Aorta (tissue), 5 donors: Measurements from ENCODE around the gene ZBTB7C. TPM values are rescaled to one million over a fixed set of nuclear protein-coding genes. Genes with fewer than 3 reads are reported as not detected.

Source experiments
- ATAC-seq: fragments of 200-7000 bp; cut with Tn5 transposase; one replicate; pipeline ENCODE4 v1.9.1; 2022; ENCODE audit warnings: moderate library complexity; ENCODE audit not compliant: low FRiP score
- DNase-seq, 2 donors: peaks; one replicate each; pipeline ENCODE4 v3.0.0-alpha.2; 2020
- H3K27ac ChIP-seq, 2 donors: one replicate each; pipeline ENCODE4 v1.5.1; 2013; ENCODE audit warnings: low read length in 2 of 2, mild to moderate bottlenecking in 2 of 2, moderate library complexity in 2 of 2, control low read depth in 1 of 2, inconsistent platforms in 1 of 2, low read depth in 1 of 2
- H3K27me3 ChIP-seq, 2 donors: one replicate each; pipeline ENCODE4 v1.6.1; 2013; ENCODE audit warnings: control low read depth in 1 of 2, low read length in 1 of 2, mild to moderate bottlenecking in 1 of 2, moderate library complexity in 1 of 2; ENCODE audit not compliant: insufficient read depth in 2 of 2, control insufficient read depth in 1 of 2
- H3K36me3 ChIP-seq, 2 donors: one replicate each; pipeline ENCODE4 v1.6.1; 2013; ENCODE audit warnings: control low read depth in 1 of 2, low read length in 1 of 2, mild to moderate bottlenecking in 1 of 2; ENCODE audit not compliant: insufficient read depth in 2 of 2, control insufficient read depth in 1 of 2
- H3K4me1 ChIP-seq, 2 donors: one replicate each; pipeline ENCODE4 v1.6.1; 2013; ENCODE audit warnings: low read length in 2 of 2, control low read depth in 1 of 2, mild to moderate bottlenecking in 1 of 2, moderate library complexity in 1 of 2; ENCODE audit not compliant: insufficient read depth in 2 of 2, control insufficient read depth in 1 of 2
- H3K4me3 ChIP-seq, 2 donors: one replicate each; pipeline ENCODE4 v1.5.1; 2013; ENCODE audit warnings: low read length in 2 of 2, control low read depth in 1 of 2, mild to moderate bottlenecking in 1 of 2
- H3K9me3 ChIP-seq: one replicate; pipeline ENCODE4 v1.6.1; 2013; ENCODE audit warnings: mild to moderate bottlenecking, low read length; ENCODE audit not compliant: control insufficient read depth
- WGBS, 2 donors: extraction: QIAGEN DNeasy Blood & Tissue Kit; methylation state at CpG; one replicate each; pipeline ENCODE4 v1.1.7; 2013; 5-methylcytosine and 5-hydroxymethylcytosine counted together
- intact Hi-C, 2 donors: fragments of 100-400 bp; cut with DNase I; formaldehyde crosslinking; loops; one replicate each; pipeline versions ENCODE4 v1.14.2 to v1.15.0; 2022
- polyA plus RNA-seq, 2 donors: library from polyadenylated mRNA; stranded (reverse); fragments of 200-250 nt; gene quantifications; one replicate each; pipeline ENCODE4 v1.2.3, GENCODE V29; 2013
- total RNA-seq, 2 donors: library from RNA; stranded (reverse); fragmentation: NEBNext Ultra II Directional; extraction: Animal tissue kit (Norgen Biotek cat#: 25700); gene quantifications; one replicate each; pipeline ENCODE4 v1.2.1, GENCODE V29; 2021
- donor health status: healthy with polysubstance abuse.
- donor health status: Bipolar disorder and iron deficiency.
- donor health status: DM: no; HTN: no; CAD: no.
- donor health status: DM: no; HTN: no; CAD: no.
- donor health status: DM: yes; HTN: yes; CAD: no.

ZBTB7C gene
- total and polyA plus RNA-seq, 4 donors: 0.69 to 22.4 (median 10.0) TPM

DNA sequence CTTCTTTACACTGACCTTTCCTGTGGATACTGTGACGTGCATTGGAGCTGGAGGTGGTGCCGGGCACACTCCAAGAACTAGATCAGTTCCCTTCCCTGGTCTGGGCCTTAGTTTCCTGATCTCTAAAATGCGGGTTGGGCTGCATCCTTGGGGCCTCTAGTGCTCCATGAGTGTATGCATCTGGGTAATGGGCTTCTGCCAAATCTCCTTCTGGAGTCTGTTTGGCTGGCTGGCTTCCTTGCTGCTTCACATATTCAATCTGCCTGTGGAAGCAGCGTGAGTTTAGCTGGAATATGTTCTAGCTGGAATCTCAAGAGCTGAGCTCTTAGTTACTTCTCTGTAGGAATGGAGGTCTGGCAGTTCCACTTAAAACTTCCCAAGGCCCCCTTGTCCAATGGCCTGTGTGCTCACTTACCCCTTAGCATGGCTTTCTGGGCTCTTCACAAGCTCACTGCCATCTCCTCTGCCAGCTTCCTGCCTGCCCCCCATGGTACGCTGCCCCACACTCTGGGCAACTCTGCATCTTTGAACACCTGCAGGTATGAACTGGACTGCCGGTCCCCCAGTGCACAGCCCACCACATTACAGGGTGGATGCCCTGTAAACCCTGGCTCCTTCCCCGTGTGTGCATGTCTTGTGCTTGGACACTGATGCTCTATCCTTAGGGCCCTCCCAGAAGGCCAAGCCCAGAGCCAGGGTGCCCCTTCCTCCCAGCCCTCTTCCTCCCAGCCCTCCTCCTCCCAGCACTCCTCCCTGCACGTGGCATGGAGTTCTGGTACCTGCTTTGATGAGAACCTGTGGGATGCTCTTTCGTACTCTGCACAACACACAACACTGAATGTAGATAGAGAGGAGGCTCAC is 375.2 kb downstream of the ZBTB7C start:
- DNase-seq: peak in 1 of 2 donors; percentile 55
- intact Hi-C loops: loop anchor here (5.0 to 10.0 kb wide), 7 partner anchors 128 to 631 kb away; no protein-coding TSS in a partner anchor
- Histone ChIP-seq H3K4me3 (no peak overlapping the region), H3K27ac (no peak overlapping the region), H3K27me3 (no peaks in the 10 kb centered on the region), H3K4me1 (no peaks in the 10 kb centered on the region), H3K9me3 (no peaks in the 10 kb centered on the region), H3K36me3 (no peaks in the 10 kb centered on the region)
- WGBS, 2 donors: 65 to 69% methylated on average over 9 of the region's 9 CpGs
- no peak for ATAC-seq

GRCh38 chr18:48032876-48033789 is 376.1 kb downstream of the ZBTB7C start:
- Histone ChIP-seq H3K36me3 (no peaks in the 10 kb centered on the region), H3K4me1 (no peaks in the 10 kb centered on the region), H3K27ac (no peak overlapping the region), H3K4me3 (no peak overlapping the region), H3K27me3 (no peaks in the 10 kb centered on the region), H3K9me3 (no peaks in the 10 kb centered on the region)
- 94 to 95% methylated on average over 3 of the region's 3 CpGs for WGBS, 2 donors
- DNase-seq (peak in 1 of 2 donors; percentile 55), ATAC-seq (no peak)
- intact Hi-C loops: loop anchor here (5.0 to 10.0 kb wide), 7 partner anchors 129 to 632 kb away; no protein-coding TSS in a partner anchor

DNA sequence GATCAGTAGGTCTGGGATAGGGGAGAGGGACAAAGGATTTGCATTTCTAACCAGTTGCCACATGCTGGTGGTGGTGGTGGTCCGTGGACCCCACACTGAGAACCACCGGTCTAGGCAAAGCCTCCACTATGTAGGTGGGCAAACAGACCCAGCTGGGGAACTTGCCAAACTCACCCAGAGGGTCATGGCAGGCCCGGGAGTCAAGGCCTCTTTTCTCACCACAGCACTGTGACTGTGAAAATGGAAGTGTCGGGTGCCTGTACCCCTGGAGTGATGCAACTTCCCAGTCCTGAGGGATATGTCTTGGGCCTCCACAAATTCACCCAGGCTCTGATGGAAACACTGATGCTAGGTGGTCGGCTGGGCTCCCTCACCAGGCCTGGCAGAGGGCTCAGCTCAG is 377.5 kb downstream of the ZBTB7C start:
- intact Hi-C loops: loop anchor here (1.0 to 10.0 kb wide), 8 partner anchors 131 to 633 kb away; no protein-coding TSS in a partner anchor
- no peaks in the 10 kb centered on the region for H3K9me3 ChIP-seq
- WGBS, 2 donors: 76 to 83% methylated on average over 5 of the region's 5 CpGs
- no peak overlapping the region for H3K27ac ChIP-seq
- no peak overlapping the region for H3K4me3 ChIP-seq
- DNase-seq (peak in 1 of 2 donors; percentile 63), ATAC-seq (no peak)
- H3K4me1 ChIP-seq: no peaks in the 10 kb centered on the region
- no peaks in the 10 kb centered on the region for H3K36me3 ChIP-seq
- H3K27me3 ChIP-seq: no peaks in the 10 kb centered on the region

DNA sequence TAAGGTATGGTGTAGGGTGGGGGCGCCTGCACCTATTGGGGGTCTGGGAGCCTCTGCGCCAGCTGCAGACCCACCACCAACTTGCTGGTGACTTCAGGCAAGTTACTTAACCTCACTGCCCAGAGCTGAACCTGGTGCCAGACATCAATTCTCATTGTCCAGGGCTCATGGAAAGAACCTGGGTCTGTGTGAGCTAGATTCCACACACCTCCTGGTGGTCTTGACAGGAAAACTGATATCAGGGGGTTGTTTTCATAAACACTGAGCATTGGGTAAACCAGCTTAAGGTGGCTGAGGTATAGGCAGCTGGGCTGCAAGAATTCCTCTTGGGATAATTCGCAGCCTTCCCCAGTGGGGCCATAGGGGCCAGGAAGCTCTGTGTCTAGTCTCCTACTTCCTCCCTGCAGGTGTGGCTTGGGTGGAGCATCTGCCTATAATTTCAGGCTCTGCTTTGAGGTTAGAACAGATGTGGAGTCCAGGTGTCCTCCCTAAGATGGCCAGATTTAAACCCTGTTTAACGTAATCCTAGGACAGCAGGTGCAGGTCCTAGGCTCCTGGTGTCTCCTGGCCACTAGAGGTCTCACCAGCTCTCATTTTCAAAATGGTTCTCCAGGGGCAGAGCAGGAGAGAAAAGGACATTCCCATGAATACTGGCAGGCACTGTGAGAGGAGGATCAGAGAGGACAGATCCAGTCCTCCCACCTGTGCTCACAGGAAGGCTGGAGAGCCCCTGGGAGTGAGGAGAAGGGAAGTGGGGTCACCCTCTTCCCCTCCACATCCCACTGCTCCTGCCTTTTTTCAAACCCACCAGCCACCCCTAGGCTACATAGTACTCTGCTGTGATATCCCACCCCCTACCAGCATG is 378.3 kb downstream of the ZBTB7C start:
- no peaks in the 10 kb centered on the region for H3K9me3 ChIP-seq
- H3K27me3 ChIP-seq: no peaks in the 10 kb centered on the region
- H3K4me3 ChIP-seq: no peak overlapping the region
- ATAC-seq: peak; percentile 58
- WGBS, 2 donors: 75 to 76% methylated on average over 4 of the region's 4 CpGs
- peak in 1 of 2 donors; percentile 55 for DNase-seq
- no peak overlapping the region for H3K27ac ChIP-seq
- H3K36me3 ChIP-seq: no peaks in the 10 kb centered on the region
- intact Hi-C loops: loop anchor here (1.0 to 10.0 kb wide), 8 partner anchors 131 to 634 kb away; no protein-coding TSS in a partner anchor
- no peaks in the 10 kb centered on the region for H3K4me1 ChIP-seq

GRCh38 chr18:48029296-48029986 is 379.7 kb downstream of the ZBTB7C start:
- H3K36me3 ChIP-seq: no peaks in the 10 kb centered on the region
- H3K4me3 ChIP-seq: no peak overlapping the region
- no peaks in the 10 kb centered on the region for H3K27me3 ChIP-seq
- no peaks in the 10 kb centered on the region for H3K4me1 ChIP-seq
- H3K9me3 ChIP-seq: no peaks in the 10 kb centered on the region
- DNase-seq: peak in 1 of 2 donors; percentile 62
- no peak for ATAC-seq
- intact Hi-C loops: no loop called here
- WGBS, 2 donors: 96 to 97% methylated on average over 62 of the region's 62 CpGs
- no peak overlapping the region for H3K27ac ChIP-seq

DNA sequence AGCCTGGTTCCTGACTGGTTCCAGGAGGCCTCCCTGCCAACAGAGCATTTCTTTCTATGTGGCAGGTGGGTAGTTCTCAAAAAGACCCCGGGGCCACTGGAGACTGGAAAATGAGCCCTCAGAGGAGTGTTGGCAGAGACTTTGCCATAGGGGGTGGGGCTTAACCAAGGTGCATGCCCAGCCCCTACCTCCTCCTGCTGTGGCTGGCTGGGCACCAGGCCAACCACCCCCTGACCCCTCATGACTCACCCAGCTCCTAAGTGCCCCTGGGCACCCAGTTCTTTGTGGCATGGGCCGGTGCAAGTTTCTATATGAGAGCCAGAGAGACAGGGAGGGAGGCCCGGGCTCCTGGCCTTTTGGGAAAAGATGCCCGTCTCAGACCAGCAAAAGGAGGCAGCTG is 380.5 kb downstream of the ZBTB7C start:
- Histone ChIP-seq H3K9me3 (no peaks in the 10 kb centered on the region), H3K4me1 (no peaks in the 10 kb centered on the region), H3K36me3 (no peaks in the 10 kb centered on the region), H3K27me3 (no peaks in the 10 kb centered on the region), H3K4me3 (no peak overlapping the region), H3K27ac (no peak overlapping the region)
- intact Hi-C loops: no loop called here
- ATAC-seq (no peak), DNase-seq (peak in 1 of 2 donors; percentile 60)
- WGBS, 2 donors: 85 to 88% methylated on average over 4 of the region's 4 CpGs

GRCh38 chr18:48028081-48028480 is 381.1 kb downstream of the ZBTB7C start:
- intact Hi-C loops: no loop called here
- ATAC-seq: no peak
- WGBS, 2 donors: 81 to 84% methylated on average over 6 of the region's 6 CpGs
- Histone ChIP-seq H3K4me3 (no peak overlapping the region), H3K36me3 (no peaks in the 10 kb centered on the region), H3K27me3 (no peaks in the 10 kb centered on the region), H3K4me1 (no peaks in the 10 kb centered on the region), H3K9me3 (no peaks in the 10 kb centered on the region), H3K27ac (no peak overlapping the region)
- DNase-seq: peak in 1 of 2 donors; percentile 35
